Stimulated activated CD8-positive, alpha-beta memory T cell treated with anti-CD3 and anti-CD28 coated beads, Interleukin-4, amount 100 ng/mL, for 24 hours (primary cell): ENCODE data around the gene SLC25A18.
"Not testable (repeated sequence)": the region's sequence is repeated elsewhere in the genome, so short reads cannot be mapped to it uniquely, and the experiment has no call there.

Experiments used
- DNase-seq: peaks from one replicate; pipeline ENCODE4 v3.0.0-alpha.2; 2020; ENCODE audit warnings: low read depth

Gene SLC25A18

DNA sequence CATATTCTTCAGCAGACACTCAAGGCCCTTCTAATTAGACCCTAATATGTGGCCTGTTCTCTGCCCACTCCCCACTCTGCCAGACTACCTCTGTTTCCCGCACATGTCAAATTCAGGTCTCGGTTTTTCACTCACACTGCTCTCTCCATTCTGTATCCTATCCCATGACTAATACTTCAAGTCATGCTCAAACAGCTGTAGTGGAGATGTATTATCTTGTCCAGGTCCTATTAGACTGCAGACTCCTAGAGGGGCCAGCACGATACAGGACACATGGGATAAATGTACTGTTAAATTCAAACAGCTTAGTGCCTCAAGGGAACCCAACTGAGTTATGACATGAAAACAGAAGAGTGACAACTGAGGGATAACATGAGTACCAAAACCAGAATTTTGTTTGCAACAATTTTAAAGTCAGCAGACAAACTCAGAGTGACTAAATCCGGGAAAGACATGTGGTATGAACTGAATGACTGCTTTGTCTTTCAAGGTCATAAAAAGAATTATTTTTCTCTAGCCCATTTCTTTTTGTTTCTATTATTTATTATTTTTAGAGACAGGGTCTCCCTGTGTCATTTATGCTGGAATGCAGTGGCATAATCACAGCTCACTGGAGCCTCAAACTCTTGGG lies 44.7 kb downstream of the SLC25A18 start:
- DNase-seq = no peak

DNA sequence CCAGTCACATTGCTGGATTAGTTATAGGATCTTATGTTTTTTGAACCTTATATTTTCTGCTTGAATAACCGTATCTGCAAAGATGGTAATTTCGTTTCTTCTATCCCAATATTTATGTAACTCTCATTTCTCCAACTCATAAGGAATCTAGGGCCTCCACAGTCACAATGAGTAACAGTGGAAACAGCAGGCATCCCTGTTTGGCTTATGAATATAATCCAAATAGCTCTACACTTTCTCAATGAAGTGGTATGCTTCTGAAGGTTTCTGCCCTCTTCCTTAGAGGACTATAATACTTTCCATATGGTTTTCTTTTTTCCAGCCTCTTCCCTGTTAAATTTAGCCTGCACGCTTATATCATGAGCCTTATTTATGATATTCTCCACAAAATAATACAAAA lies 48.8 kb downstream of the SLC25A18 start:
- no peak for DNase-seq

- DNase-seq = no peak
Observed at GRCh38 chr22:17613280-17613679, 50.0 kb downstream of the SLC25A18 start.

- DNase-seq = no peak
Observed at GRCh38 chr22:17627961-17628405, 64.7 kb downstream of the SLC25A18 start.

DNA sequence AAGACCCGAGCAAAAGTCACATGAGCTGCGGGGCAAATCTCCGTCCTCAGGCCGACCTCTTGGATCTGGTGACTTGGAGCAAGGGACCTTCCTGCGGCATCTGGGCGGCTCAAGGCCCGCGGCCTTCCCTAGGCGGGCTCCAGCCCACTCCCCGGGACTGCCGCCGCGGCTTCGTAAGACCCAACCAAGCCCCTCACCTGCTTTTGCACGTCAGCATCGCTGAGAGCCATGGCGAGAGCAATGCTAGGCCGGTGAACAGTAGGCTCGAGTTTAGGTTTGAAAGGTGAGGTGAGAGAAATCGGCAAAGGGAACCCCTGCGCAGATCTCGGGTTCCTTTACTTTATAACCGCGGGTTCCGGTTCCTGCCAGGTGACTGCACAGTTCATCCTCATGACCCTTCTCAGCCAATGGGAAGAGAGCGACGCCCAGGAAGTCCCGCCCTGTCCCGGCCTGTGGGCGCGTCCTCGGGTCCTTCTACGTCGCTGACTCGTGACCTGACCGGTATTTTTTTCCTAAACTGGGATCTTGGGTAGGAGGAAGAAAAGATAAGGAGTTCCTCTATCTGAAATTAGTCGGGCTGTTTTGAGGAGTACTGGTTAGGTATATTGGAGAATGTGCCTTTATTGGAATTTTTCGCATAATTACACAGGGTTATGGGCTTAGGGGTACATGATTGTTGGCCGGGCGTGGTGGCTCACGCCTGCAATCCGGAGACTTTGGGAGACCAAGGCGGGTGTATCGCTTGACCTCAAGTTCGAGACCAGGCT lies 65.3 kb downstream of the SLC25A18 start, which contains the start of gene ATP6V1E1:
Gene ATP6V1E1, minus strand, starts transcription at position 344 of the 767 bp plus-strand sequence. Its CDS starts 114 bp downstream, at position 230.
- DNase-seq = peak; percentile 90

DNA sequence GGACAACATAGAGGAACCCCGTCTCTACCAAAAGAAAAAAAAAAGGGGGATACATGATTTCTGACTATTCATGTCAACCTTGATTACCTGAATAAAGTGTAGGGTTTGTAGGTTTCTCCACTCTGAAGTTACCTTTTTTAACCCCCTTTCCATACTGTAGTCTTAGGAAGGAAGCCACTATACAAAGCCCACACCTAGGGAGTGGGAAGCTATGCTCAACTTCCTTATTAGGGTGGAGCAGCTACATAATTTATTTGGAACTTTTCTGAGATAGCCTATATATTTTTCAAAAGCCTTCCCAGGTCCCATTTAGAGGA lies 65.8 kb downstream of the SLC25A18 start:
- DNase-seq = no peak

DNA sequence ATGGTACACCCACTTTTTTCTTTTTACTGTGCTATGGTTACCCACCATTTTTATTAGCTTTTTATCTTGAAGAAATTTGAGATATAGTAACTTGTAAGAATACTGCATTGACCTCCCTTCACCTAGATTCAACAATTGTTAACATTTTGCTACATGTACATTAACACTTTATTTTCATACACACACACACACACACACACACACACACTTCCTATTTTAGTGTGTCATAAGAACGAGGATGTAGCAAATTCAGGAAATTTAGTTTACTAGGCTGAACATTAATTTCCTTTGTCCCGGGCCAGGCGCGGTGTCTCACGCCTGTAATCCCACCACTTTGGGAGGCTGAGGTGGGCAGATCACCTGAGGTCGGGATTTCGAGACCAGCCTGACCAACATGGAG lies 66.3 kb downstream of the SLC25A18 start:
- no peak for DNase-seq

- no peak for DNase-seq
Observed at GRCh38 chr22:17631076-17631565, 67.8 kb downstream of the SLC25A18 start.

GRCh38 chr22:17633217-17633997 lies 70.1 kb downstream of the SLC25A18 start:
- no peak for DNase-seq

DNA sequence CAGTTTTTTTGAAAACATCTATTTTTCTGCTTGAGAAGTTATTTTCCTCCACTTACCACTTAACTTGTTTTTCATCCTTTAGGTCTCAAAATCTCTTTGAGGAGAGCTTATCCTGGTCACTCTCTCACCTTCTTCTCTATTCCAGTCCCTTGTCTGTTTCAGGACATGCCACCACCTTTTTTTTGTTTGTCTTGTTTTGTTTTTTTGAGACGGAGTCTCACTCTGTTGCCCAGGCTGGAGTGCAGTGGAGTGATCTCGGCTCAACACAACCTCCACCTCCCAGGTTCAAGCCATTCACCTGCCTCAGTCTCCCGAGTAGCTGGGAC lies 70.7 kb downstream of the SLC25A18 start:
- DNase-seq = no peak

DNA sequence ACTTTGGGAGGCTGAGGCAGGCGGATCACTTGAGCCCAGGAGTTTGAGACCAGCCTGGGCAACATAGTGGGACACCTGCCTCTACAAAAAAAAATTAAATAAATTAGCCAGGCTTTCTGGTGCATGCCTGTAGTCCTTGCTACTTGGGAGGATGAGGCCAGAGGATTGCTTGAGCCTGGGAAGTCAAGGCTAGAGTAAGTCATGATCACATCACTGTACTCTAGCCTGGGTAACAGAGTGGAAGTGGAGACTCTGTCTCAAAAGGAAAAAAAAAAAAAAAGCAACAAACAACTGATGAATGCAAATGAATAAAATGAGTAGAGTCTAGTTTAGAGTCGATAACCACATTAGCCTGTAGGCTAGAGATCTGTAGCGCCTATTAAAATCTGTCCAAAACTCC lies 71.4 kb downstream of the SLC25A18 start:
- DNase-seq = no peak

DNA sequence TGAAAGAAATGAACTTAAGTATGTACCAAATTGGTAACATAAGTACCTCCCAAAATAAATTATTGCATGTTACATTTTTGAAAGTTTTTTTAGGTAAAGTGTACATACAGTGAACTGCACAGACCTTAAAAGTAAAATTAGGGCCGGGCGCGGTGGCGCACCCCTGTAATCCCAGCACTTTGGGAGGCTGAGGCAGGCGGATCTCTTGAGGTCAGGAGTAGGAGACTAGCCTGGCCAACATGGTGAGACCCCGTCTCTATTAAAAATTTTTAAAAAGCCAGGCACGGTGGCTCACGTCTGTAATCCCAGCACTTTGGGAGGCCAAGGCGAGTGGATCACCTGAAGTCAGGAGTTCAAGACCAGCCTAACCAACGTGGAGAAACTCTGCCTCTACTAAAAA lies 73.6 kb downstream of the SLC25A18 start:
- DNase-seq = not testable (repeated sequence)

- no peak for DNase-seq
Observed at GRCh38 chr22:17637490-17638181, 74.3 kb downstream of the SLC25A18 start.

- DNase-seq = no peak
Observed at GRCh38 chr22:17638182-17638431, 74.8 kb downstream of the SLC25A18 start.

GRCh38 chr22:17638432-17639246 lies 75.3 kb downstream of the SLC25A18 start, which contains the start of gene BCL2L13:
BCL2L13 (plus strand) TSS chr22:17638757; CDS start chr22:17655712, 16,955 bp downstream.
- peak; percentile 82 for DNase-seq

DNA sequence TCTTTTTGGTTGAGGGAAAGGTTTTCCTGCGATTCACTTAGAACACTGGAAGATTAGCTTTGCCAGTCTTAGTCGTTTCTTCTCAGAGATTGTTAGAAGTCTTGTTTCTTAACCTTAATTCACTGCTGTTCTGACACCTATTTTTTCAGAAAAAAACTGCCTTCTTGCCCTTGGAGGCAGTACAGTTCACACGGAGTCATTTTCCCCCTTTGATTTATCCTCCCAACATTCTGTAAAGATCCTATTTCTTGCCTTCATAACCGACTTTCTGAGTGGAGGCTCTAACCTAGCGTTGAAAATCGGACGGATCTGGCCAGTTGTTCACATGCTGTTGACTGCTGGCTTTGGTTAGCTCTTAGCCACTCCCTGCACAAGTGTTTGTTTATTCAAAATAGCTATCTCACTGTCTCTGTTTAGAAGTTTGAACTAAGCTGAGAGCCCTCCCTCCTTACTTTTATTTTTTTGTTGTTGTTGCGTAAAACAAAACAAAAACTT lies 76.0 kb downstream of the SLC25A18 start:
- no peak for DNase-seq
